ENCODE measurements around the gene SPEF1.

SPEF1 gene

DNA sequence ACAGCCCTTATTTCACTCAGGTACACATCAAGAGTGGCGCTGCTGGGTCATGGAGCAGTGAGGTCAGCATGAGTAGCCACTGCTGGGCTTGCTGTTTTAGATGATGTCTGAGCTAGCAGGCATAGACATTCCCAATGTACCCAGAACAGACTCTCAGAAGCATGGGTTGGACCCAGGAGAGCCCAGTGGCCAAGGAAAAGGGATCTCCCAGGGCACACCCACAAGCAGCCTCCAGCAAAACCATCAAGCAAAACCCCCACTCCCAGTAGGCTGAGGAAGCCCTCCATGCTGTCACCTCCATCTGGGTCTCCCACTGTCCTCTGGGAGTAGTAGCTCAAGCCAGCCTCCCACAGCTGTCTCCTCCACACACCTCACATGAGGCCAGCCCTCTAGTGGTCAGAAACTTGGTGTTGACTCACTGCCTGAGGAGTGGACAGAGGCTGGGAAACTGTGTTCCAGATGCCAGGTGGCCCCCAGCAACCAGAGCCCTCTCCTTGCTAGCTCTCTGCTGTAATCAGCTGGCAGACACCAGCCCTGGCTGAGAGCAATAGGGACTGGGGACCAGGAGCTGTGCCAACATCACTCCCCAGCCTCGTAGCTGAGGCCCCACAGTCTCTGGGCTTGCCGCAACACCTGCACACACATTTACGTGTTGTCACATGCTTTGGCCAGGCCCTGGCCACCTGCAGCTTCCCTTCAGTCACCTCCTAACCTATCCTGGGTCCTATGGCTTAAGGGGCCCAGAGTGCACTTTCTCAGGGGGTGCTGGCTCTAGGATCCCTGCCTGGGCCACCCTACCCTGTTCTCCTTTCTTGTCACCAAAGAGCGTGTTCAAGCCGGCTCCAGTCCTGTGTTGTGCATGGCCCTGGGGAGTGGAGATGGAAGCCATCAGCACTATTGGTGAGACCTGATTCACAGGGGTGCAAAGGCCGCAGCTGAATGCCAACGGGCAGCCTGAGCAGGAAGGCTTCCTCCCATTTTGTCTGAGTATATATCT is 37.2 kb upstream of the SPEF1 start:
- H3K4me1 ChIP-seq (ENCODE audit: control insufficient read depth, low read depth, low read length): peaks cover 9% of the 10 kb centered on the region
- no peak overlapping the region for H3K9ac ChIP-seq (ENCODE audit: low read length)

DNA sequence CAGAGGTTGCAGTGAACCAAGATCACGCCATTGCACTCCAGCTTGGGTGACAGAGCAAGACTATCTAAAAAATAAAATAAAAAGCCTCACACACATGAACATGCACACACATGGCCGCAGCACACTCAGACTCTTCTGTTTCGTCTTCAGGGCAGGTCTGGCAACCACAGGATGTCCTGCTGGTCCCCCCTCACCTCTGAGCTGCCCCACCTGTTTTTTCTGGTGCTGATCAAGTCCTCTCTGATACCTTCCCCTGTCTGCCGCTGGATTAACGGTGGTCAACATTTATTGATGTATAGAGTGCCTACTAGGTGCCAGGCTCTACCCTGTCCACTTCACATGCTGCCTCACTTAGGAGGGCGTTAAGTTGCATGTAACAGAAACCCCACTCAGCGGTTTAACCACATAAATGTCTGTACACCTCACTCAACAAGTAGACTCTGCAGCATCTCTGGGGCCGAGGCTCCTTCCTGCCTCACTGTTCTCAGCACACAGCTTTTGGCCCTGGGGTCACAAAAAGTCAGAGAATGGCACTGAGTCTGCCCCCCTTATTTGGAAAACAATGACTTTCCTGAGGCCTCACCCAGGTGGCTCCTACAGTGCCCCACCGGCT is 34.6 kb upstream of the SPEF1 start:
- no peaks in the 10 kb centered on the region for H3K27me3 ChIP-seq (ENCODE audit: control insufficient read depth, insufficient read depth, low read length)
- H3K9me3 ChIP-seq (ENCODE audit: control insufficient read depth, low read depth, low read length): no peaks in the 10 kb centered on the region
- H3K4me3 ChIP-seq (ENCODE audit: low read length): no peak overlapping the region
- no peak overlapping the region for H3K9ac ChIP-seq (ENCODE audit: low read length)
- H3K36me3 ChIP-seq (ENCODE audit: control insufficient read depth, low read depth, low read length): no peaks in the 10 kb centered on the region
- peaks cover 9% of the 10 kb centered on the region for H3K4me1 ChIP-seq (ENCODE audit: control insufficient read depth, low read depth, low read length)
- no peak overlapping the region for H3K27ac ChIP-seq (ENCODE audit: low read length)

More for the DNA sequence above, 37.2 kb upstream of the SPEF1 start:
- no peak overlapping the region for H3K4me3 ChIP-seq (ENCODE audit: low read length)
- no peaks in the 10 kb centered on the region for H3K9me3 ChIP-seq (ENCODE audit: control insufficient read depth, low read depth, low read length)
- no peaks in the 10 kb centered on the region for H3K27me3 ChIP-seq (ENCODE audit: control insufficient read depth, insufficient read depth, low read length)
- H3K36me3 ChIP-seq (ENCODE audit: control insufficient read depth, low read depth, low read length): no peaks in the 10 kb centered on the region
- no peak overlapping the region for H3K27ac ChIP-seq (ENCODE audit: low read length)

DNA sequence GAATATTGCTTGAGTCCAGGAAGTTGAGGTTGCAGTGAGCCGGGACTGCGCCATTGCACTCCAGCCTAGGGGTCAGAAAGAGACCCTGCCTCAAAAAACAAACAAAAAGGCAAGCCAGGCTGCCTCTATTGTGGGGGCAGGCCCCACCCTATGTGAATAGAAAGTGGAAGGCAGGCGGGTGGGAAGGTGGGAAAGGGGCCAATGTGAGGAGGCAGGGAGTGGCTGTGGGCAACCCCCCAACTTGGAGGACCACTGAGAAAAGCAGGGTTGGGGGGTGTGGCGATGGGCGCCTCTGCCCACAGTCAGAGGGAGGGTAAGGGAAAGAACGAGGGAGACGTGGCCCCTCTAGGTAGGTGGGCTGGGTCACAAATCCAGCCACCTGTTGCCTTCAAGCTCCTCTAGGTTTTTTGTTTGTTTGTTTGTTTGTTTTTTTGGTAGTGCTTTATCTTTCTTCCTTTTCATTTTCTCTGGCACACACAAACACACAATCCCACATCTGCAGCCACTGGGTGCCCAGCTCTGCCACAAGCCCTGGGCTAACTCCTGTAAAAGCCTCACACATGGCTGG is 33.8 kb upstream of the SPEF1 start:
- Histone ChIP-seq H3K4me1 (ENCODE audit: control insufficient read depth, low read depth, low read length) (peaks cover 9% of the 10 kb centered on the region), H3K27me3 (ENCODE audit: control insufficient read depth, insufficient read depth, low read length) (no peaks in the 10 kb centered on the region), H3K9ac (ENCODE audit: low read length) (no peak overlapping the region), H3K4me3 (ENCODE audit: low read length) (no peak overlapping the region), H3K36me3 (ENCODE audit: control insufficient read depth, low read depth, low read length) (no peaks in the 10 kb centered on the region), H3K27ac (ENCODE audit: low read length) (no peak overlapping the region), H3K9me3 (ENCODE audit: control insufficient read depth, low read depth, low read length) (no peaks in the 10 kb centered on the region)

DNA sequence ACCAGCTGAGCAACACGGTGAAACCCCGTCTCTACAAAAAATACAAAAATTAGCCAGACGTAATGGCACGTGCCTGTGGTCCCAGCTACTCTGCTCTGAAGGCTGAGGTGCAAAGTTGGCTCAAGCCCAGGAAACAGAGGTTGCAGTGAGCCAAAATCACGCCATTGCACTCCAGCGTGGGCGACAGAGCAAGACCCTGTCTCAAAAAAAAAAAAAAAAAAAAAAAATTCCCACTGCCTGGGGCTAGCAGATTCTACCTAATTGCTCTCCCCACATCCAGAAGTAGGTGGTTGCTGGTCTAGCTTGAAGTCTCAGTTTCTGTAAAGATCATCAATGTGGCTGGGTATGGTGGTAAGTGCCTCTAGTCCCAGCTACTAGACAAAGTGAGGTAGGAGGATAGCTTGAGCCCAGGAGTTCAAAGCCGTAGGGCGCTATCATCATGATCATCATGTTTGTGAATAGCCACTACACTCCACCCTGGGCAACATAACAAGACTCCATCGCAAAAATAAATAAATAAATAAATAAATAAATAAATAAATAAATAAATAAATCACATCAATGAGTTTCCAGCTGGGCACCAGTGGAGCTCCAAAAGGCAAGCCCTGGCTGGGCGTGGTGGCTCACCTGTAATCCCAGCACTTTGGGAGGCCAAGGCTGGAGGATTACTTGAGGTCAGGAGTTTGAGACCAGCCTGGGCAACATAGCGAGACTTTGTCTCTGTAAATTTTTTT is 32.8 kb upstream of the SPEF1 start:
- H3K4me1 ChIP-seq (ENCODE audit: control insufficient read depth, low read depth, low read length): peaks cover 6% of the 10 kb centered on the region
- no peak overlapping the region for H3K4me3 ChIP-seq (ENCODE audit: low read length)
- no peaks in the 10 kb centered on the region for H3K36me3 ChIP-seq (ENCODE audit: control insufficient read depth, low read depth, low read length)
- no peak overlapping the region for H3K9ac ChIP-seq (ENCODE audit: low read length)
- H3K27ac ChIP-seq (ENCODE audit: low read length): no peak overlapping the region
- no peaks in the 10 kb centered on the region for H3K27me3 ChIP-seq (ENCODE audit: control insufficient read depth, insufficient read depth, low read length)
- H3K9me3 ChIP-seq (ENCODE audit: control insufficient read depth, low read depth, low read length): no peaks in the 10 kb centered on the region

DNA sequence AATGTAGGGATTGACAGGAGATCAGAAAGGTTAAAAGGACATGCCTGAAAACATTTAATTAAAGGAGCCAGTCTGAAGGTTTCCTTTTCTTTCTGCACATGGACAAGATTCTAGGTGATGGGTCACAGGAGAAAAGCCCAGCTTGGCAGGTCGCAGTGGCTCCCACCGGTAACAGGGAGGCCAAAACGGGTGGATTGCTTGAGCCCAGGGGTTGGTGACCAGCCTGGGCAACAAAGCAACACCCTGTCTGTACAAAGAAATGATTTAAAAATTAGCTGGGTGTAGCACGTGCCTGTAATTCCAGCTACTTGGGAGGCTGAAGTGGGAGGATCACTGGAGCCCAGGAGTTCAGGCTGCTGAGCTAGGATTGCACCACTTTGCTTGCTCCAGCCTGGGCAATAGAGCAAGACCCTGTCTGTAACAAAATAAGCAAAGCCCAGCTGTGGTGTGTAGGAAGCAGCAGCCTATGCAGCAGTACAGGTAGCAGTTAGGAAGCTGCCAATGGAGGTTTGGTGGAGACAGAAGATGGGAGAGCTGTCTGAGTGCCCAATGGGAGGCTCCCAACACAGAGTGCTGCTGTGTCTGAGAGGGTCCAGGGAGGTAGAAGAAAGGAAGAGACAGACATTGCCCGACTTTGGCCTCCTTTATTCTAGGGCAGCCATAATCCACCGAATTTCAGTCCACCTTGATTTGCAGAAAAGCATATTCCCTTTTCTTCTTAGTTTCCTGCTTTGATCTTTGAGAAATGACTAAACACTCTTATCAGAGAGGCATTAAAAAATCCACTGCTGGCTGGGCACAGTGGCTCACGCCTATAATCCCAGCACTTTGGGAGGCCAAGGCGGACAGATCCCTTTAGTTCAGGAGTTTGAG is 32.0 kb upstream of the SPEF1 start:
- Histone ChIP-seq H3K36me3 (ENCODE audit: control insufficient read depth, low read depth, low read length) (no peaks in the 10 kb centered on the region), H3K9ac (ENCODE audit: low read length) (no peak overlapping the region)

DNA sequence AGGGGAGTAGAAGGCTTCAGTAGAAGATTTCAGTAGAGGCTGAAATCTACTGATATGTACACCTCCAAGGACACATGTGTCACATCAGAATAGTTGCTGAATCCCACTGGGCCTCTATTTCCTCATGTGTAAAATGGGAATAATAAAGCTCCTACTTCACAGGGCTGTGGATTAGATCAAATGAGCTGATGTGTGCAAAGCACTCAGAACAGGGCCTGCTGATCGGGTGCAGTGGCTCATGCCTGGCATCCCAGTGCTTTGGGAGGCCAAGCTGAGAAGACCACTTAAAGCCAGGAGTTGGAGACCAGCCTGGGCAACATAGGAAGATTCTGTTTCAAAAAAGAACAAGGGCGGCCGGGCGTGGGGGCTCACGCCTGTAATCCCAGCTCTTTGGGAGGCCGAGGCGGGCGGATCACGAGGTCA is 31.0 kb upstream of the SPEF1 start:
- no peak overlapping the region for H3K4me3 ChIP-seq (ENCODE audit: low read length)
- no peaks in the 10 kb centered on the region for H3K36me3 ChIP-seq (ENCODE audit: control insufficient read depth, low read depth, low read length)
- peaks cover 15% of the 10 kb centered on the region for H3K4me1 ChIP-seq (ENCODE audit: control insufficient read depth, low read depth, low read length)
- no peaks in the 10 kb centered on the region for H3K27me3 ChIP-seq (ENCODE audit: control insufficient read depth, insufficient read depth, low read length)
- no peak overlapping the region for H3K27ac ChIP-seq (ENCODE audit: low read length)
- H3K9ac ChIP-seq (ENCODE audit: low read length): no peak overlapping the region
- no peaks in the 10 kb centered on the region for H3K9me3 ChIP-seq (ENCODE audit: control insufficient read depth, low read depth, low read length)

More for the DNA sequence above, 32.0 kb upstream of the SPEF1 start:
- Histone ChIP-seq H3K4me1 (ENCODE audit: control insufficient read depth, low read depth, low read length) (peaks cover 6% of the 10 kb centered on the region), H3K4me3 (ENCODE audit: low read length) (no peak overlapping the region), H3K9me3 (ENCODE audit: control insufficient read depth, low read depth, low read length) (no peaks in the 10 kb centered on the region), H3K27ac (ENCODE audit: low read length) (no peak overlapping the region), H3K27me3 (ENCODE audit: control insufficient read depth, insufficient read depth, low read length) (no peaks in the 10 kb centered on the region)

DNA sequence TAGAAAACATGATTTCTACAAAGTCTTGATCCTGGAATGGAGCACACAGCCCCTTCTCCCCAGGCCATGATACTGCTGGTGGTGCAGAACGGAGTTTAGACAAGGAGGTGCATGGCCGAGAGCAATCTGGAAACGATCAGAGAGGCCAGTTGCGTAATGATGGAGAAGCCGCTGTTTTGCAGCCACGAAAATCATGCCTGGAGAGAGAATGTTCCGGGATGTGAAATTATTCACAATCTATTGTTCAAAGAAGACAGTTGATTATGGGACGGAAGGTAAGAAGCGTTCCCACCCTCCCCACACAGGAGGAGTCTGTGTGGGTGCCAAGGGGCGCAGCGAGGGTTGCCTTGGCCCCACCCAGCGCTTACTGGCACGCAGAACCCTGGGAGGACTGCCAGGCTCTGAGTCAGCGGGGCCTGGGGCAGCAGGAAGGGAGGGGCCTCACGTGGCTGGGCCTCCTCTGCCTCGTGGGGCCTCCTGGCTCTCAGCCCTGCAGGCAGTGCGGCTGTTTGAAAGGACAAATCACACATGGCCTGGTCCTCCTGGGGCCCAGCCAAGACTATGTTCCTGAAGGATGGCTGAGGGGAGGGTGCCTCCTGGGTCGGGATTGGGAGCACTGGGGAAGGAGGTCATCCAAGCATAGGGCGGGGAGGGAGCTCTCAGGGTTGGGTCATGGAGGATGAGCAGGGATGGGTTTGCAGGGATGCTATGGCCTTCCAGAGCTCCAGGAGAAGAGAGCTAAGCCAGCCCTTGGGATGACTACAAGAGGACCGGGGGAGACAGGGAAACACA is 30.4 kb upstream of the SPEF1 start:
- H3K9ac ChIP-seq (ENCODE audit: low read length): no peak overlapping the region
- H3K27ac ChIP-seq (ENCODE audit: low read length): no peak overlapping the region
- no peak overlapping the region for H3K4me3 ChIP-seq (ENCODE audit: low read length)

DNA sequence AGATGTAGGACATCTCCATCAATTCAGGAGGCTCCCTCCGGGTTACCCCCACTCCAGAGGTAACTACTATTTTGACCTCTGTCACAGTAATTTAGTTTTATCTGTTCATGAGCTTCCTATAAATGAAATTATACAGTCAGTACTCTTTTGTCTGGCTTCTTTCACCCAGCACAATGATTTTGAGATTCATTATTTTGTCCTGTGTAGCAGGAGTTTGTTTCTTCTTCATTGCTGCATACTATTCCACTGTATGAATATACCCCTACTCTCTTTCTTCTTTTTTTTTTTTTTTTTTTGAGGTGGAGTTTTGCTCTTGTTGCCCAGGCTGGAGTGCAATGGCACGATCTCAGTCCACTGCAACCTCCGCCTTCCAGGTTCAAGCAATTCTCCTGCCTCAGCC is 27.3 kb upstream of the SPEF1 start:
- H3K9me3 ChIP-seq (ENCODE audit: control insufficient read depth, low read depth, low read length): no peaks in the 10 kb centered on the region
- H3K27ac ChIP-seq (ENCODE audit: low read length): no peak overlapping the region
- peaks cover 14% of the 10 kb centered on the region for H3K4me1 ChIP-seq (ENCODE audit: control insufficient read depth, low read depth, low read length)
- peaks cover 8% of the 10 kb centered on the region for H3K36me3 ChIP-seq (ENCODE audit: control insufficient read depth, low read depth, low read length)
- H3K4me3 ChIP-seq (ENCODE audit: low read length): no peak overlapping the region
- no peaks in the 10 kb centered on the region for H3K27me3 ChIP-seq (ENCODE audit: control insufficient read depth, insufficient read depth, low read length)
- no peak overlapping the region for H3K9ac ChIP-seq (ENCODE audit: low read length)

More for the DNA sequence above, 30.4 kb upstream of the SPEF1 start:
- no peaks in the 10 kb centered on the region for H3K27me3 ChIP-seq (ENCODE audit: control insufficient read depth, insufficient read depth, low read length)
- H3K4me1 ChIP-seq (ENCODE audit: control insufficient read depth, low read depth, low read length): peaks cover 20% of the 10 kb centered on the region
- no peaks in the 10 kb centered on the region for H3K36me3 ChIP-seq (ENCODE audit: control insufficient read depth, low read depth, low read length)
- no peaks in the 10 kb centered on the region for H3K9me3 ChIP-seq (ENCODE audit: control insufficient read depth, low read depth, low read length)

DNA sequence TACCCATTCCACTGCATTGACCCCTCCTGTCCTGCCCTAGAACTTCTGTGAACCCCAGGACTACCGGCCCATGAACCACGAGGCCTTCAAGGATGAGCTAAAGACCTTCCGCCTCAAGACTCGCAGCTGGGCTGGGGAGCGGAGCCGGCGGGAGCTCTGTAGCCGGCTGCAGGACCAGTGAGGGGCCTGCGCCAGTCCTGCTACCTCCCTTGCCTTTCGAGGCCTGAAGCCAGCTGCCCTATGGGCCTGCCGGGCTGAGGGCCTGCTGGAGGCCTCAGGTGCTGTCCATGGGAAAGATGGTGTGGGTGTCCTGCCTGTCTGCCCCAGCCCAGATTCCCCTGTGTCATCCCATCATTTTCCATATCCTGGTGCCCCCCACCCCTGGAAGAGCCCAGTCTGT is 23.5 kb upstream of the SPEF1 start:
- peaks cover 20% of the 10 kb centered on the region for H3K4me1 ChIP-seq (ENCODE audit: control insufficient read depth, low read depth, low read length)
- no peaks in the 10 kb centered on the region for H3K9me3 ChIP-seq (ENCODE audit: control insufficient read depth, low read depth, low read length)
- H3K27me3 ChIP-seq (ENCODE audit: control insufficient read depth, insufficient read depth, low read length): no peaks in the 10 kb centered on the region
- no peak overlapping the region for H3K4me3 ChIP-seq (ENCODE audit: low read length)
- no peak overlapping the region for H3K27ac ChIP-seq (ENCODE audit: low read length)
- H3K9ac ChIP-seq (ENCODE audit: low read length): no peak overlapping the region
- peaks cover 29% of the 10 kb centered on the region for H3K36me3 ChIP-seq (ENCODE audit: control insufficient read depth, low read depth, low read length)

DNA sequence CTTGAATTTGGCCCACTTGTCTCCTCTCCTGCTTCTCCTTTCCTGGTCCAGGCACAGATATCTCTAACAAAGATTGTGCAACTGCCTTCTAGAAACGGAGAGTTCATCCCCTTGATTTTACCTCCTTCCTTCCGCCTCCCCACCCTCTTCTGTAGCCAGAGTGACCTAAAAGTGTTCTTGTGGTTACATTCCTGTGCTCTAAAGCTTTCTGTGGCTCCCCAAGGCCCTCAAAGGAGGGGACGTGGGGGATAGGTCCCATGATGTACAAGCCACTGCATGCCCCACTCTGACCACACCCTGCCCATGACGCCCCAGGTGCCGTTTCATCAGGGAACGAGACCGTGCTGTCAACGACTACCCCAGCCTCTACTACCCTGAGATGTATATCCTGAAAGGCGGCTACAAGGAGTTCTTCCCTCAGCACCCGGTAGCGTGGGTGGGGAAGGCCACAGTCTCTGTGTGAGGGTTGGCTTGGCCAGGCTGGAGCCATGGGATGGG is 23.1 kb upstream of the SPEF1 start:
- H3K9me3 ChIP-seq (ENCODE audit: control insufficient read depth, low read depth, low read length): no peaks in the 10 kb centered on the region
- no peak overlapping the region for H3K27ac ChIP-seq (ENCODE audit: low read length)
- H3K4me1 ChIP-seq (ENCODE audit: control insufficient read depth, low read depth, low read length): peaks cover 25% of the 10 kb centered on the region
- H3K36me3 ChIP-seq (ENCODE audit: control insufficient read depth, low read depth, low read length): peaks cover 29% of the 10 kb centered on the region
- no peak overlapping the region for H3K4me3 ChIP-seq (ENCODE audit: low read length)
- no peaks in the 10 kb centered on the region for H3K27me3 ChIP-seq (ENCODE audit: control insufficient read depth, insufficient read depth, low read length)
- H3K9ac ChIP-seq (ENCODE audit: low read length): no peak overlapping the region
